HCT116 (cell line): ENCODE data around the gene DHPS. TPM values are rescaled to one million over a fixed set of nuclear protein-coding genes. Genes with fewer than 3 reads are reported as not detected.

Experiments used
- ATAC-seq: fragments of 200-7000 bp; cut with Tn5 transposase; 2 replicates; pipeline ENCODE4 v1.9.1; 2020; ENCODE audit warnings: mild to moderate bottlenecking, moderate library complexity
- BruUV-seq: library from RNA; stranded (reverse); fragments of 400-500 nt; replicated peaks from 2 replicates; lab custom pipeline; 2021; lab: Mats Ljungman, UMichigan
- CTCF ChIA-PET: fragments of 300-600 bp; sonication (Branson Sonifier 250); formaldehyde crosslinking; loops from one replicate; lab custom pipeline; 2021; ENCODE audit warnings: antibody characterized with exemption; lab: Charles Lee
- POLR2A ChIA-PET: fragments of 300-600, 350-600 bp; sonication (Branson Sonifier 250); formaldehyde crosslinking; loops from one replicate; lab custom pipeline; 2021; ENCODE audit warnings: antibody characterized with exemption; lab: Charles Lee
- RAD21 ChIA-PET, 2 experiments: fragments of 300-600 bp; sonication (Branson Sonifier 250); formaldehyde crosslinking; loops; one replicate each; lab custom pipeline; 2023; ENCODE audit warnings: low total read pairs in 2 of 2; ENCODE audit not compliant: uncharacterized antibody in 2 of 2, unreplicated experiment in 2 of 2, low non-redundant PET in 1 of 2; lab: Charles Lee
- DNase-seq: peaks from one replicate; pipeline ENCODE4 v3.0.0-alpha.2; 2010; ENCODE audit warnings: low read depth, low spot score
- H2AFZ ChIP-seq: fragments of 200-600 bp; shearing (Covaris generic), sonication (generic); 2 replicates; pipeline ENCODE4 v1.6.1; 2017; ENCODE audit warnings: low read depth, mixed run types, mixed read lengths, antibody characterized with exemption, low read length; ENCODE audit not compliant: poor library complexity, severe bottlenecking
- H3K27ac ChIP-seq: 2 replicates; pipeline ENCODE4 v1.5.1; 2012; ENCODE audit warnings: low read depth, low read length
- H3K27me3 ChIP-seq: fragments of 200-600 bp; sonication (generic); 2 replicates; pipeline ENCODE4 v1.6.1; 2016; ENCODE audit warnings: mixed run types, low read length, mixed read lengths; ENCODE audit not compliant: insufficient read depth
- H3K36me3 ChIP-seq, 2 experiments: fragments of 200-500 bp in 1 of 2; fragments of 200-600 bp in 1 of 2; sonication (Bioruptor generic) in 1 of 2; sonication (generic) in 1 of 2; 2 replicates each; pipeline versions ENCODE4 v1.5.1 to v1.6.1; 2014 to 2016; ENCODE audit warnings: low read length in 2 of 2, inconsistent platforms in 1 of 2, mixed read lengths in 1 of 2, mixed run types in 1 of 2; ENCODE audit not compliant: insufficient read depth in 2 of 2, control insufficient read depth in 1 of 2
- H3K4me1 ChIP-seq, 2 experiments: fragments of 200-600 bp in 1 of 2; sonication (generic) in 1 of 2; 2 replicates each; pipeline versions ENCODE4 v1.5.1 to v1.6.1; 2012 to 2017; ENCODE audit warnings: low read length in 2 of 2, inconsistent platforms in 1 of 2, mild to moderate bottlenecking in 1 of 2, mixed read lengths in 1 of 2, mixed run types in 1 of 2, moderate library complexity in 1 of 2; ENCODE audit not compliant: insufficient read depth in 2 of 2, control insufficient read depth in 1 of 2
- H3K4me2 ChIP-seq: fragments of 200-600 bp; sonication (generic); 2 replicates; pipeline ENCODE4 v1.6.1; 2017; ENCODE audit warnings: mixed run types, low read length, mixed read lengths
- H3K4me3 ChIP-seq, 2 experiments: fragments of 200-600 bp in 1 of 2; sonication (generic) in 1 of 2; replicated peaks in 1 of 2; 2 replicates each; pipeline ENCODE4 v1.5.1; 2011 to 2016; ENCODE audit warnings: low read length in 2 of 2, control low read depth in 1 of 2, low read depth in 1 of 2, mild to moderate bottlenecking in 1 of 2, mixed read lengths in 1 of 2, mixed run types in 1 of 2
- H3K79me2 ChIP-seq: fragments of 200-600 bp; sonication (generic); 2 replicates; pipeline ENCODE4 v1.6.1; 2017; ENCODE audit warnings: mild to moderate bottlenecking, mixed run types, low read length, moderate library complexity, mixed read lengths; ENCODE audit not compliant: insufficient read depth
- H3K9ac ChIP-seq: fragments of 200-600 bp; sonication (generic); 2 replicates; pipeline ENCODE4 v1.6.1; 2016; ENCODE audit warnings: low read length, mixed read lengths
- H3K9me2 ChIP-seq: fragments of 200-600 bp; sonication (generic), shearing (Covaris generic); 2 replicates; pipeline ENCODE4 v1.6.1; 2017; ENCODE audit warnings: mixed run types, mild to moderate bottlenecking, moderate library complexity; ENCODE audit not compliant: insufficient read depth
- H3K9me3 ChIP-seq, 2 experiments: fragments of 200-500 bp in 1 of 2; fragments of 200-600 bp in 1 of 2; sonication (Bioruptor generic) in 1 of 2; sonication (generic) in 1 of 2; 2 replicates each; pipeline ENCODE4 v1.6.1; 2014 to 2017; ENCODE audit warnings: low read length in 2 of 2, mixed read lengths in 2 of 2, inconsistent platforms in 1 of 2, low read depth in 1 of 2, mild to moderate bottlenecking in 1 of 2, mixed run types in 1 of 2, moderate library complexity in 1 of 2; ENCODE audit not compliant: control insufficient read depth in 1 of 2, insufficient read depth in 1 of 2
- H4K20me1 ChIP-seq: fragments of 200-600 bp; sonication (generic), shearing (Covaris generic); 2 replicates; pipeline ENCODE4 v1.6.1; 2017; ENCODE audit warnings: mixed run types, mild to moderate bottlenecking, moderate library complexity; ENCODE audit not compliant: insufficient read depth
- CEBPB ChIP-seq: IDR thresholded peaks from 2 replicates; pipeline ENCODE4 v1.6.1; 2012; ENCODE audit warnings: low read depth
- ELF1 ChIP-seq: IDR thresholded peaks from 2 replicates; pipeline ENCODE4 v1.6.1; 2012; ENCODE audit warnings: low read depth, borderline replicate concordance
- EZH2 ChIP-seq: fragments of 200-600 bp; sonication (generic); IDR thresholded peaks from 2 replicates; pipeline ENCODE4 v1.6.1; 2017; ENCODE audit warnings: antibody characterized with exemption, mixed run types
- EZH2phosphoT487 ChIP-seq: fragments of 200-600 bp; IDR thresholded peaks from 2 replicates; pipeline ENCODE4 v1.6.1; 2018; ENCODE audit warnings: antibody characterized with exemption, borderline replicate concordance
- FOSL1 ChIP-seq: IDR thresholded peaks from 2 replicates; pipeline ENCODE4 v1.6.1; 2012; ENCODE audit warnings: low read depth
- JUND ChIP-seq: IDR thresholded peaks from 2 replicates; pipeline ENCODE4 v1.6.1; 2012
- POLR2A ChIP-seq: IDR thresholded peaks from 2 replicates; pipeline ENCODE4 v1.7.0; 2011; ENCODE audit warnings: borderline replicate concordance; ENCODE audit not compliant: insufficient read depth, insufficient read length; ENCODE audit errors: extremely low read depth
- POLR2AphosphoS5 ChIP-seq: IDR thresholded peaks from 2 replicates; pipeline ENCODE4 v1.6.1; 2011; ENCODE audit warnings: mild to moderate bottlenecking, low read depth, low read length, moderate library complexity
- RAD21 ChIP-seq: IDR thresholded peaks from 2 replicates; pipeline ENCODE4 v1.6.1; 2012; ENCODE audit warnings: low read depth, mild to moderate bottlenecking
- SRF ChIP-seq: IDR thresholded peaks from 2 replicates; pipeline ENCODE4 v1.6.1; 2012; ENCODE audit warnings: low read depth
- TCF7L2 ChIP-seq: IDR thresholded peaks from 2 replicates; pipeline ENCODE4 v1.7.0; 2011; ENCODE audit warnings: borderline replicate concordance, inconsistent platforms; ENCODE audit not compliant: insufficient read depth, insufficient read length; ENCODE audit errors: extremely low read depth
- YY1 ChIP-seq: IDR thresholded peaks from 2 replicates; pipeline ENCODE4 v1.6.1; 2011; ENCODE audit warnings: low read length, low read depth, moderate library complexity, mild to moderate bottlenecking; ENCODE audit not compliant: insufficient replicate concordance; ENCODE audit errors: extremely low read depth
- ZBTB33 ChIP-seq: IDR thresholded peaks from 2 replicates; pipeline ENCODE4 v1.6.1; 2011; ENCODE audit warnings: mild to moderate bottlenecking, low read length, moderate library complexity; ENCODE audit not compliant: insufficient replicate concordance; ENCODE audit errors: extremely low read depth
- ZNF274 ChIP-seq: fragments of 200-500 bp; sonication (Bioruptor generic); IDR thresholded peaks from 2 replicates; pipeline ENCODE4 v1.6.1; 2014; ENCODE audit warnings: mild to moderate bottlenecking, low read depth, low read length, inconsistent platforms
- intact Hi-C: fragments of 100-400 bp; cut with micrococcal nuclease; formaldehyde crosslinking; loops from 2 replicates; pipeline ENCODE4 v1.10.0; 2022
- total RNA-seq: library from RNA; stranded (reverse); gene quantifications from one replicate; pipeline ENCODE4 v1.2.1, GENCODE V29; 2021; ENCODE audit not compliant: unreplicated experiment

The DHPS gene
- total RNA-seq, 1 experiment from 2014 or later: 134 TPM

GRCh38 chr19:12689581-12690216 lies 8.0 kb upstream of the DHPS start:
- Histone ChIP-seq H3K79me2 (no peaks in the 10 kb centered on the region), H3K9me2 (no peaks in the 10 kb centered on the region), H3K4me3 (no peak overlapping the region), H2AFZ (no peak overlapping the region), H3K27ac (no peak overlapping the region), H3K4me1 (no peaks in the 10 kb centered on the region), H3K4me2 (no peak overlapping the region), H3K36me3 (no peaks in the 10 kb centered on the region; a peak in 1 of 4 replicates), H3K9ac (no peak overlapping the region), H3K9me3 (no peaks in the 10 kb centered on the region), H3K27me3 (no peaks in the 10 kb centered on the region), H4K20me1 (no peaks in the 10 kb centered on the region)
- intact Hi-C loops: no loop called here
- CTCF ChIA-PET: no interaction called here
- no peak for DNase-seq
- BruUV-seq: no TSS peak
- POLR2A ChIA-PET: no interaction called here
- peak; percentile 10; the same call in 1 of the 2 replicates for ATAC-seq
- RAD21 ChIA-PET: no interaction called here
- TF ChIP-seq JUND (no peak), CEBPB (no peak), ZNF274 (no peak)

DNA sequence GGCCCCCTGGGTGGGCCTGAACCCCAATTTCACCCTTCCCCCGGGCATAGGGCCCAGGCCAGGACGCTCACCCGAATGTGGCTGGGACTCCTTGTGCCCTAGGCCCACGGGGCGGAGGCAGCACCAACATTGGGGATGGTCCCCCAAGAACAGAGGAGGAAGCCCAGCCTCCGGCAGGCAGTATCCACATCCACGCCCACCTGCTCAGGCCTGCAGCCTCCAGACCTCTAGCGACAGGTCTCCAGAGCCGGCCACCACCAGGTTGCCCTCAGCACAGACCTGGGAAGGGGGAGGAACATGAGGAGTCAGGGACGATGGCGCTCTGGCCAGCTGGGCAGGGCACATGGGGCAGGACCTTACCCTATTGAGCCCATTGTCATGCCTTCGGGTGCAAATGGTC lies 7.3 kb upstream of the DHPS start:
- ChIA-PET POLR2A (no interaction called here), RAD21 (no interaction called here), CTCF (no interaction called here)
- Histone ChIP-seq H3K9me3 (no peaks in the 10 kb centered on the region), H3K36me3 (no peaks in the 10 kb centered on the region; a peak in 1 of 4 replicates), H3K27ac (no peak overlapping the region), H3K4me2 (no peak overlapping the region), H3K4me1 (no peaks in the 10 kb centered on the region), H3K9me2 (no peaks in the 10 kb centered on the region), H4K20me1 (no peaks in the 10 kb centered on the region), H3K27me3 (no peaks in the 10 kb centered on the region), H2AFZ (no peak overlapping the region), H3K9ac (no peak overlapping the region), H3K79me2 (no peaks in the 10 kb centered on the region), H3K4me3 (no peak overlapping the region)
- no TSS peak for BruUV-seq
- TF ChIP-seq POLR2A (no peak), SRF (no peak), EZH2 (no peak), YY1 (no peak), ELF1 (no peak), POLR2AphosphoS5 (no peak), ZNF274 (no peak), TCF7L2 (no peak), EZH2phosphoT487 (no peak), ZBTB33 (no peak), FOSL1 (no peak), RAD21 (no peak), CEBPB (no peak)
- DNase-seq: no peak
- no peak for ATAC-seq
- intact Hi-C loops: no loop called here
